HEK293T (cell line): ENCODE results near the gene ZNF256.

Experiments used
- CTCF ChIA-PET: fragments of 350-600 bp; formaldehyde crosslinking; extraction: SDS; loops from one replicate; lab custom pipeline; 2021; ENCODE audit warnings: antibody characterized with exemption, inconsistent platforms; lab: Yijun Ruan, JAX
- POLR2A ChIA-PET: fragments of 350-600 bp; formaldehyde crosslinking; extraction: SDS; loops from one replicate; lab custom pipeline; 2020; ENCODE audit warnings: antibody characterized with exemption, inconsistent platforms; lab: Yijun Ruan, JAX
- DNase-seq: peaks from one replicate; pipeline ENCODE4 v3.0.0; 2012; ENCODE audit warnings: mixed read lengths; ENCODE audit errors: extremely low spot score
- ARNT ChIP-seq: fragments of 450-650 bp; IDR thresholded peaks from 2 replicates; pipeline ENCODE4 v1.6.1; 2017; ENCODE audit warnings: mild to moderate bottlenecking
- BHLHE40 ChIP-seq: fragments of 450-650 bp; IDR thresholded peaks from 2 replicates; pipeline ENCODE4 v1.6.1; 2016; ENCODE audit warnings: mild to moderate bottlenecking, moderate library complexity, borderline replicate concordance
- CTBP1 ChIP-seq: fragments of 450-650 bp; IDR thresholded peaks from 2 replicates; pipeline ENCODE4 v1.6.1; 2016; ENCODE audit warnings: borderline replicate concordance
- ELF4 ChIP-seq: fragments of 450-650 bp; IDR thresholded peaks from 2 replicates; pipeline ENCODE4 v1.6.1; 2017; ENCODE audit warnings: antibody characterized with exemption
- FOXA1 ChIP-seq: fragments of 450-650 bp; IDR thresholded peaks from 2 replicates; pipeline ENCODE4 v1.6.1; 2016; ENCODE audit warnings: mild to moderate bottlenecking
- FOXK2 ChIP-seq: fragments of 450-650 bp; IDR thresholded peaks from 2 replicates; pipeline ENCODE4 v1.6.1; 2016; ENCODE audit warnings: mild to moderate bottlenecking
- FOXM1 ChIP-seq: fragments of 450-650 bp; IDR thresholded peaks from 2 replicates; pipeline ENCODE4 v1.6.1; 2017; ENCODE audit warnings: mild to moderate bottlenecking, borderline replicate concordance
- HDGF ChIP-seq: fragments of 450-650 bp; IDR thresholded peaks from 2 replicates; pipeline ENCODE4 v1.6.1; 2017; ENCODE audit warnings: antibody characterized with exemption, borderline replicate concordance
- L3MBTL2 ChIP-seq: fragments of 450-650 bp; conservative IDR thresholded peaks from 2 replicates; pipeline ENCODE4 v1.6.1; 2016; ENCODE audit warnings: mild to moderate bottlenecking
- LEF1 ChIP-seq: fragments of 450-650 bp; IDR thresholded peaks from 2 replicates; pipeline ENCODE4 v1.6.1; 2017; ENCODE audit warnings: mild to moderate bottlenecking, borderline replicate concordance
- NFRKB ChIP-seq: fragments of 450-650 bp; IDR thresholded peaks from 2 replicates; pipeline ENCODE4 v1.6.1; 2016; ENCODE audit warnings: mild to moderate bottlenecking, moderate library complexity
- PKNOX1 ChIP-seq: fragments of 450-650 bp; IDR thresholded peaks from 2 replicates; pipeline ENCODE4 v1.6.1; 2016
- SP1 ChIP-seq: fragments of 450-650 bp; IDR thresholded peaks from 2 replicates; pipeline ENCODE4 v1.6.1; 2017
- SUZ12 ChIP-seq: fragments of 450-650 bp; IDR thresholded peaks from 2 replicates; pipeline ENCODE4 v1.6.1; 2016; ENCODE audit warnings: mild to moderate bottlenecking
- TARDBP ChIP-seq: fragments of 450-650 bp; IDR thresholded peaks from 2 replicates; pipeline ENCODE4 v1.6.1; 2016
- ZNF384 ChIP-seq: fragments of 450-650 bp; IDR thresholded peaks from 2 replicates; pipeline ENCODE4 v1.6.1; 2016

Gene ZNF256

GRCh38 chr19:57954996-57955395 lies 7.5 kb upstream of the ZNF256 start:
- no peak for DNase-seq
- ChIA-PET CTCF (no interaction called here), POLR2A (no interaction called here)
- TF ChIP-seq FOXK2 (no peak), ZNF384 (no peak), CTBP1 (no peak), HDGF (no peak), NFRKB (no peak), SUZ12 (no peak), FOXM1 (no peak), ARNT (no peak), PKNOX1 (no peak), ELF4 (no peak), TARDBP (no peak), BHLHE40 (no peak), LEF1 (no peak), SP1 (no peak), FOXA1 (no peak), L3MBTL2 (no peak)

- ChIA-PET POLR2A (no interaction called here), CTCF (no interaction called here)
- no peak for TF ChIP-seq CTBP1
- no peak for TF ChIP-seq NFRKB
- no peak for TF ChIP-seq PKNOX1
- no peak for TF ChIP-seq TARDBP
- TF ChIP-seq ELF4 = no peak
- no peak for TF ChIP-seq BHLHE40
- no peak for TF ChIP-seq ARNT
- TF ChIP-seq FOXM1 = no peak
- no peak for TF ChIP-seq SUZ12
- no peak for TF ChIP-seq HDGF
- no peak for TF ChIP-seq FOXA1
- TF ChIP-seq SP1 = no peak
- TF ChIP-seq LEF1 = no peak
- TF ChIP-seq FOXK2 = no peak
- TF ChIP-seq ZNF384 = no peak
- no peak for TF ChIP-seq L3MBTL2
- DNase-seq = no peak
Observed at GRCh38 chr19:57949702-57950101, 2.2 kb upstream of the ZNF256 start.

- CTCF ChIA-PET = no interaction called here
- POLR2A ChIA-PET = no interaction called here
- TF ChIP-seq LEF1 (no peak), FOXM1 (no peak), SUZ12 (no peak), SP1 (no peak), HDGF (no peak), FOXA1 (no peak), L3MBTL2 (no peak), ZNF384 (no peak), FOXK2 (no peak), NFRKB (no peak), CTBP1 (no peak), BHLHE40 (no peak), ARNT (no peak)
- DNase-seq = no peak
Observed at GRCh38 chr19:57949296-57949695, 1.8 kb upstream of the ZNF256 start.

- ChIA-PET CTCF (no interaction called here), POLR2A (no interaction called here)
- TF ChIP-seq HDGF = no peak
- no peak for TF ChIP-seq L3MBTL2
- no peak for DNase-seq
Observed at GRCh38 chr19:57947088-57947418, 453 bp downstream of the ZNF256 start.

GRCh38 chr19:57946316-57946715 lies 1.2 kb downstream of the ZNF256 start:
- ChIA-PET POLR2A (interaction anchor here (0.6 kb wide), 1 partner anchor 237 kb away, joined by 3 read pairs; the partner anchor contains the start of gene ZNF274), CTCF (no interaction called here)
- DNase-seq = no peak
- TF ChIP-seq PKNOX1 (no peak), SP1 (no peak), FOXK2 (no peak), FOXM1 (no peak), ELF4 (no peak), FOXA1 (no peak), LEF1 (no peak), TARDBP (no peak), CTBP1 (no peak), HDGF (no peak), NFRKB (no peak), ARNT (no peak), SUZ12 (no peak), ZNF384 (no peak), L3MBTL2 (no peak), BHLHE40 (no peak)

GRCh38 chr19:57941593-57941992 lies 5.9 kb downstream of the ZNF256 start:
- no peak for DNase-seq
- ChIA-PET CTCF (no interaction called here), POLR2A (no interaction called here)
- TF ChIP-seq ZNF384 (no peak), FOXM1 (no peak), FOXA1 (no peak), HDGF (no peak), TARDBP (no peak)

- CTCF ChIA-PET = no interaction called here
- POLR2A ChIA-PET = no interaction called here
- no peak for TF ChIP-seq FOXK2
- TF ChIP-seq ELF4 = peak; percentile 64; the same call in 1 of the 2 replicates
- TF ChIP-seq PKNOX1 = no peak
- no peak for DNase-seq
Observed at GRCh38 chr19:57935731-57936130, 11.8 kb downstream of the ZNF256 start.
